Mesenchymal stem cell (in vitro differentiated cells and primary cell): ENCODE results near the gene SEZ6.

Experiments used
- DNase-seq: peaks from one replicate; pipeline ENCODE4 v3.0.0-alpha.2; 2013
- H2AFZ ChIP-seq: one replicate; pipeline ENCODE4 v1.6.1; 2013; ENCODE audit warnings: low read depth, mild to moderate bottlenecking, control low read depth, inconsistent platforms, low read length, moderate library complexity
- H2AK5ac ChIP-seq: 2 replicates; pipeline ENCODE4 v1.6.1; 2013; ENCODE audit warnings: low read length, moderate library complexity, mild to moderate bottlenecking, inconsistent platforms; ENCODE audit not compliant: severe bottlenecking
- H2BK120ac ChIP-seq: one replicate; pipeline ENCODE4 v1.6.1; 2013; ENCODE audit warnings: low read depth, mild to moderate bottlenecking, inconsistent platforms, low read length, moderate library complexity
- H2BK12ac ChIP-seq, 2 experiments: one replicate each; pipeline ENCODE4 v1.6.1; 2013; ENCODE audit warnings: inconsistent platforms in 2 of 2, low read length in 2 of 2, mild to moderate bottlenecking in 2 of 2, moderate library complexity in 2 of 2, control low read depth in 1 of 2
- H2BK15ac ChIP-seq: one replicate; pipeline ENCODE4 v1.6.1; 2013; ENCODE audit warnings: mild to moderate bottlenecking, low read depth, inconsistent platforms; ENCODE audit not compliant: poor library complexity, severe bottlenecking
- H2BK5ac ChIP-seq: 2 replicates; pipeline ENCODE4 v1.6.1; 2013; ENCODE audit warnings: low read depth, mild to moderate bottlenecking, low read length, control low read depth, inconsistent platforms; ENCODE audit not compliant: poor library complexity, severe bottlenecking
- H3K14ac ChIP-seq, 2 experiments: one replicate each; pipeline ENCODE4 v1.6.1; 2013; ENCODE audit warnings: inconsistent platforms in 2 of 2, low read length in 2 of 2, control low read depth in 1 of 2, mild to moderate bottlenecking in 1 of 2, moderate library complexity in 1 of 2
- H3K18ac ChIP-seq, 2 experiments: one replicate each; pipeline ENCODE4 v1.6.1; 2013; ENCODE audit warnings: inconsistent platforms in 2 of 2, low read length in 2 of 2, control low read depth in 1 of 2, low read depth in 1 of 2, mild to moderate bottlenecking in 1 of 2
- H3K23ac ChIP-seq, 2 experiments: one replicate each; pipeline ENCODE4 v1.6.1; 2013; ENCODE audit warnings: inconsistent platforms in 2 of 2, low read length in 2 of 2, mild to moderate bottlenecking in 2 of 2, moderate library complexity in 2 of 2, control low read depth in 1 of 2
- H3K27ac ChIP-seq: 2 replicates; pipeline ENCODE4 v1.5.1; 2013; ENCODE audit warnings: mild to moderate bottlenecking, moderate library complexity, low read length, control low read depth, inconsistent platforms; ENCODE audit not compliant: poor library complexity, severe bottlenecking
- H3K27me3 ChIP-seq, 2 experiments: 2 replicates each; pipeline versions ENCODE4 v1.6.1 to v1.7.0; 2013; ENCODE audit warnings: low read length in 2 of 2, mild to moderate bottlenecking in 2 of 2, moderate library complexity in 2 of 2, control low read depth in 1 of 2, inconsistent platforms in 1 of 2; ENCODE audit not compliant: control insufficient read depth in 1 of 2, insufficient read depth in 1 of 2
- H3K36me3 ChIP-seq, 2 experiments: 2 replicates each; pipeline versions ENCODE4 v1.6.1 to v1.7.0; 2013; ENCODE audit warnings: low read length in 2 of 2, control low read depth in 1 of 2, inconsistent platforms in 1 of 2, low read depth in 1 of 2, mild to moderate bottlenecking in 1 of 2; ENCODE audit not compliant: insufficient read depth in 2 of 2, control insufficient read depth in 1 of 2
- H3K4ac ChIP-seq, 2 experiments: one replicate each; pipeline ENCODE4 v1.6.1; 2013; ENCODE audit warnings: inconsistent platforms in 2 of 2, low read length in 2 of 2, mild to moderate bottlenecking in 2 of 2, moderate library complexity in 2 of 2, control low read depth in 1 of 2, low read depth in 1 of 2
- H3K4me1 ChIP-seq: 2 replicates; pipeline ENCODE4 v1.6.1; 2013; ENCODE audit warnings: low read depth, low read length, control low read depth; ENCODE audit not compliant: control insufficient read depth, insufficient read depth
- H3K4me2 ChIP-seq: 2 replicates; pipeline ENCODE4 v1.6.1; 2013; ENCODE audit warnings: low read length, mild to moderate bottlenecking, inconsistent platforms; ENCODE audit not compliant: poor library complexity, severe bottlenecking
- H3K4me3 ChIP-seq, 2 experiments: 2 replicates each; pipeline versions ENCODE4 v1.5.1 to v1.7.0; 2013; ENCODE audit warnings: low read length in 2 of 2, mild to moderate bottlenecking in 2 of 2, control low read depth in 1 of 2, low read depth in 1 of 2; ENCODE audit not compliant: insufficient read depth in 1 of 2
- H3K79me1 ChIP-seq: replicated peaks from 2 replicates; pipeline ENCODE4 v1.6.1; 2013; ENCODE audit warnings: mild to moderate bottlenecking, control low read depth, low read length, inconsistent platforms; ENCODE audit not compliant: poor library complexity, severe bottlenecking
- H3K9ac ChIP-seq: 2 replicates; pipeline ENCODE4 v1.7.0; 2013; ENCODE audit warnings: mild to moderate bottlenecking, low read length, moderate library complexity
- H3K9me3 ChIP-seq: 2 replicates; pipeline ENCODE4 v1.7.0; 2013; ENCODE audit warnings: mild to moderate bottlenecking, low read length; ENCODE audit not compliant: control insufficient read depth
- H4K8ac ChIP-seq: one replicate; pipeline ENCODE4 v1.6.1; 2013; ENCODE audit warnings: inconsistent platforms, mild to moderate bottlenecking, low read length, moderate library complexity
- H4K91ac ChIP-seq: one replicate; pipeline ENCODE4 v1.6.1; 2013; ENCODE audit warnings: mild to moderate bottlenecking, low read length, inconsistent platforms
- WGBS: methylation state at CpG from one replicate; pipeline ENCODE4 v1.1.7; 2013; ENCODE audit warnings: mixed read lengths; 5-methylcytosine and 5-hydroxymethylcytosine counted together

The SEZ6 gene

DNA sequence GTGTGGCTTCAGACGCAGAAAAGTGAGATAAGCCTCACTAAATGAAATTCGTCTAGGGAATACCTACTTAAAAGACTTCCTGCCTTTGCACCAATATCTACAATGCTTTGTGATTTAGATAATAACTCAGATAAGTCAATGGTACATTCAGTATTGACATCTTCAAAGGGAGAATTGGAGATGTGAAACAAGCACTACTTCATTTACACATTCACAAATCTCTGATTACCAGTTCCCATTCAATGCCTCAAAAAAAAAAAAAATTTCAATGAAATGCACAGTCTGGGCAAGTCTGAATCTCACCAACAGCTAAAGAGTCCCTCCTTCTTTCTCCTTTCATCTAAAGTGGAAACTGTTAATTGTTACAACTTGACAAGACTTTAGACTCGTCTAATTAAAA lies 58.2 kb downstream of the SEZ6 start:
- DNase-seq, result no peak
- no peaks in the 10 kb centered on the region for H3K27me3 ChIP-seq
- H3K36me3 ChIP-seq, result peaks cover 4 to 9% of the 10 kb centered on the region in 2 experiments
- H3K14ac ChIP-seq, result no peak overlapping the region
- no peak overlapping the region for H3K4me2 ChIP-seq
- H3K4me1 ChIP-seq, result peaks cover 11% of the 10 kb centered on the region
- no peak overlapping the region for H2BK15ac ChIP-seq
- no peak overlapping the region for H2AFZ ChIP-seq
- no peak overlapping the region for H3K27ac ChIP-seq
- no peaks in the 10 kb centered on the region for H3K79me1 ChIP-seq
- peak overlapping the region; percentile 96 for H3K9ac ChIP-seq
- no peak overlapping the region for H2BK5ac ChIP-seq
- no peak overlapping the region for H3K4ac ChIP-seq
- WGBS, result 82% methylated on average over 2 of the region's 3 CpGs
- no peak overlapping the region for H2AK5ac ChIP-seq
- H2BK12ac ChIP-seq, result no peak overlapping the region
- H3K4me3 ChIP-seq, result peak overlapping the region in 1 of 2 experiments; percentile 96
- H3K23ac ChIP-seq, result no peak overlapping the region
- no peak overlapping the region for H4K91ac ChIP-seq
- H2BK120ac ChIP-seq, result no peak overlapping the region
- no peaks in the 10 kb centered on the region for H3K9me3 ChIP-seq
- peak overlapping the region in 1 of 2 experiments; percentile 8 for H3K18ac ChIP-seq
- H4K8ac ChIP-seq, result no peak overlapping the region

DNA sequence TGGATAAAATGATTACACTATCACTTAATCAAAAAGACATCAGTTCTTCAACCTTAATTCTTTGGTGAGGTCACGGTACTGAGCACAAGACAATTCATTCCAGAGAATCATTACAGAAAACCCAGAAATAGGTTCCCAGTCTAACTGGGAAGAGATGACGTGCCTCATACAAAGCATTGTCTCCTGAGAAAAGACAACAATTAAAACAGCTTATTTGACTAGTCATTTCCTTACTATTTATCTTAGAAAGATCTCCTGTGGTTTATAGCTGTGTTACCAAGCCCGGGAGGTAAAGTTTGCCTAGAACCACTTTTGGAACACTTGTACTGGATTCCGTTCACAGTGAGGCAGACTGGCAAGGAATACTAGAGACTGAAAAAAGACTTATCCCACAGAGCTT lies 59.6 kb downstream of the SEZ6 start:
- no peak overlapping the region for H3K4ac ChIP-seq
- no peak overlapping the region for H2BK5ac ChIP-seq
- H3K79me1 ChIP-seq, result no peaks in the 10 kb centered on the region
- peaks cover 11% of the 10 kb centered on the region for H3K4me1 ChIP-seq
- H3K36me3 ChIP-seq, result peaks cover 7 to 14% of the 10 kb centered on the region in 2 experiments
- H3K9me3 ChIP-seq, result no peaks in the 10 kb centered on the region
- no peak overlapping the region for H2AFZ ChIP-seq
- H4K8ac ChIP-seq, result no peak overlapping the region
- no peak overlapping the region for H2BK120ac ChIP-seq
- no peaks in the 10 kb centered on the region for H3K27me3 ChIP-seq
- H3K14ac ChIP-seq, result no peak overlapping the region
- WGBS, result 58% methylated on average over 3 of the region's 4 CpGs
- no peak overlapping the region for H3K4me2 ChIP-seq
- H2BK12ac ChIP-seq, result no peak overlapping the region
- no peak overlapping the region for H2AK5ac ChIP-seq
- no peak overlapping the region for H2BK15ac ChIP-seq
- H3K18ac ChIP-seq, result no peak overlapping the region
- no peak overlapping the region for H3K23ac ChIP-seq
- H3K27ac ChIP-seq, result peak overlapping the region; percentile 69
- H3K9ac ChIP-seq, result peak overlapping the region; percentile 96
- H3K4me3 ChIP-seq, result peak overlapping the region in 1 of 2 experiments; percentile 40
- DNase-seq, result peak; percentile 67
- H4K91ac ChIP-seq, result no peak overlapping the region

DNA sequence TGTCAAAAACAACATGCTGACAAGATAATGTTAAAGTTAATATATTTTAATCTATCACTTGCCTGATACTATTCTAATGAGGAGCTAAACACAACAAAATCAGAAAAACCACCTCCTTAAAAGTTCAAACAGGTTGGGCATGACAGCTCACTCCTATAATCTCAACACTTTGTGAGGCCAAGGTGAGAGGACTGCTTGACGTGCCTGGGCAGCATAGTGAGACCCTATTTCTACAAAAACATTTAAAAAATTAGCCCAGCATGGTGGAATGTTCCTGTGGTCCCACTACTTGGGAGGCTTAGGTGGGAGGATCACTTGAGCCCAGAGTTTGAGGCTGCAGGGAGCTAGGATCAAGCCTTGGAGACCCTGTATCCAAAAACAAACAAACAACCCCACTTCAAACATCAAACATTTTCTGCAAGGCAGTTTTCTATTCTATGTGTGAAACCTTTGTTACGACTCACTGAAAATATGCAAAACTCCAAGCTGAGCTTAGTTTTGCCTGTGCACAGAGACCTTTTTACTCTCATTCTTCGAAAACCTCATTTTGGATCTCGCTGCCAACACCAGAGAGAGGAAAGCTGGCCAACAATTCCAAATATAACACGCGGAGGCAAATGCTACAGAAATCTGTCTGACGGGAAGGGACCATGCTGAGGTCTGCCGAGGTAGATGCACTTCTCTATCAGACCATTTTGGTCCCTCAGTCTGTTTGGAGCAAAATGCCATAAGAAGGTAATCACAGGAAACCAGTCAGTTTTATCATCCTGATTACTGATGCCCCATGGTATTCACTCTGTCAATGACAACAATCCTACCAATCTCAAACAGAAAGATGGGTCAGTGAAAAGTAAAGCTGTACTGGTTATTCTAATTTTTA lies 60.7 kb downstream of the SEZ6 start:
- Histone ChIP-seq H3K4me3 (peak overlapping the region in 1 of 2 experiments; percentile 52), H3K4me2 (no peak overlapping the region), H2AFZ (no peak overlapping the region), H4K91ac (no peak overlapping the region), H3K27ac (peak overlapping the region; percentile 10), H2BK5ac (no peak overlapping the region), H3K4ac (no peak overlapping the region), H3K23ac (no peak overlapping the region), H3K18ac (no peak overlapping the region), H2BK15ac (no peak overlapping the region), H3K36me3 (peaks cover 7 to 15% of the 10 kb centered on the region in 2 experiments), H2BK120ac (no peak overlapping the region), H3K27me3 (no peaks in the 10 kb centered on the region), H3K9ac (peak overlapping the region; percentile 96), H3K79me1 (no peaks in the 10 kb centered on the region), H2AK5ac (no peak overlapping the region), H3K4me1 (peaks cover 11% of the 10 kb centered on the region), H3K14ac (no peak overlapping the region), H4K8ac (no peak overlapping the region), H2BK12ac (no peak overlapping the region), H3K9me3 (no peaks in the 10 kb centered on the region)
- no peak for DNase-seq
- WGBS, result 90% methylated on average over 8 of the region's 8 CpGs

DNA sequence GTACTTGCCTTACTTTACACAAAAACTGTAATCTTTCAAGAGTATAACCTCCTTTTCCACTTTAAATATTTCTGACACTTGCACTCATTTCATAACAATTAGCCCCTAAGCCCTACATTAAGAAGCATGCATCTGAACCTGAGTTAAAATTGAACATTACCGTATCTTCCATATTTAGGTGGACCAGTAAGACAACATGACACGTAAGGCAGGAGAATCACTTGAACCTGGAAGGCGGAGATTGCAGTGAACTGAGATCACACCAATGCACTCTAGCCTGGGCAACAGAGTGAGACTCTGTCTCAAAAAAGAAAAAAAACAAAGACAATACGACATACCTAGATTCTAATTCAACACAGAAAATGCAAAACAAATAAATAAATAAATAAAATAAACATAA lies 61.5 kb downstream of the SEZ6 start:
- Histone ChIP-seq H3K9ac (peak overlapping the region; percentile 96), H3K27me3 (no peaks in the 10 kb centered on the region), H3K4me3 (no peak overlapping the region), H2BK5ac (no peak overlapping the region), H3K14ac (no peak overlapping the region), H3K4me1 (peaks cover 11% of the 10 kb centered on the region), H2BK120ac (no peak overlapping the region), H3K9me3 (no peaks in the 10 kb centered on the region), H3K4ac (no peak overlapping the region), H2AFZ (no peak overlapping the region), H3K18ac (no peak overlapping the region), H3K27ac (no peak overlapping the region), H2BK12ac (no peak overlapping the region), H2AK5ac (no peak overlapping the region), H4K8ac (no peak overlapping the region), H3K79me1 (no peaks in the 10 kb centered on the region), H2BK15ac (no peak overlapping the region), H3K23ac (no peak overlapping the region), H3K4me2 (no peak overlapping the region), H4K91ac (no peak overlapping the region), H3K36me3 (peaks cover 7 to 23% of the 10 kb centered on the region in 2 experiments)
- DNase-seq, result no peak
- WGBS, result 94% methylated on average over 3 of the region's 4 CpGs
